Liver (tissue), 9 donors: ENCODE measurements around the gene CLDN24. TPM values are rescaled to one million over a fixed set of nuclear protein-coding genes. Genes with fewer than 3 reads are reported as not detected.

Source experiments
- DNase-seq: peaks from one replicate; pipeline ENCODE4 v3.0.0-alpha.2; 2017; ENCODE audit warnings: low spot score
- H3K27ac ChIP-seq, 2 donors: one replicate each; pipeline ENCODE4 v1.7.0; 2013; ENCODE audit warnings: inconsistent platforms in 2 of 2, low read length in 2 of 2, control low read depth in 1 of 2, low read depth in 1 of 2, mild to moderate bottlenecking in 1 of 2
- H3K27me3 ChIP-seq, 4 donors: one replicate each; pipeline versions ENCODE4 v1.6.1 to v1.7.0; 2013; ENCODE audit warnings: low read length in 3 of 4, inconsistent platforms in 1 of 4, mild to moderate bottlenecking in 1 of 4, moderate library complexity in 1 of 4; ENCODE audit not compliant: control insufficient read depth in 4 of 4, insufficient read depth in 4 of 4
- H3K36me3 ChIP-seq, 4 donors: one replicate each; pipeline versions ENCODE4 v1.6.1 to v1.7.0; 2013; ENCODE audit warnings: low read length in 3 of 4, mild to moderate bottlenecking in 3 of 4, low read depth in 1 of 4, moderate library complexity in 1 of 4; ENCODE audit not compliant: control insufficient read depth in 4 of 4, insufficient read depth in 3 of 4
- H3K4me1 ChIP-seq, 4 donors: one replicate each; pipeline versions ENCODE4 v1.6.1 to v1.7.0; 2013; ENCODE audit warnings: low read length in 3 of 4, mild to moderate bottlenecking in 3 of 4, moderate library complexity in 1 of 4; ENCODE audit not compliant: control insufficient read depth in 4 of 4, insufficient read depth in 4 of 4
- H3K4me3 ChIP-seq, 3 donors: one replicate each; pipeline versions ENCODE4 v1.6.1 to v1.7.0; 2013; ENCODE audit warnings: low read length in 3 of 3, control low read depth in 1 of 3, low read depth in 1 of 3, mild to moderate bottlenecking in 1 of 3
- H3K9ac ChIP-seq, 2 donors: one replicate each; pipeline ENCODE4 v1.7.0; 2013; ENCODE audit warnings: low read length in 2 of 2, mild to moderate bottlenecking in 2 of 2, moderate library complexity in 2 of 2, control low read depth in 1 of 2, low read depth in 1 of 2
- H3K9me3 ChIP-seq, 4 donors: one replicate each; pipeline versions ENCODE4 v1.6.1 to v1.7.0; 2013; ENCODE audit warnings: low read length in 3 of 4; ENCODE audit not compliant: control insufficient read depth in 4 of 4
- EGR1 ChIP-seq, 2 donors: IDR thresholded peaks; 2 replicates each; pipeline ENCODE4 v1.6.1; 2016 to 2018; ENCODE audit warnings: antibody characterized with exemption in 2 of 2, low read depth in 2 of 2
- FOXA1 ChIP-seq: IDR thresholded peaks from 2 replicates; pipeline ENCODE4 v1.6.1; 2016; ENCODE audit warnings: antibody characterized with exemption
- FOXA2 ChIP-seq: IDR thresholded peaks from 2 replicates; pipeline ENCODE4 v1.6.1; 2016; ENCODE audit warnings: antibody characterized with exemption
- GABPA ChIP-seq, 2 donors: IDR thresholded peaks in 1 of 2; conservative IDR thresholded peaks in 1 of 2; 2 replicates each; pipeline ENCODE4 v1.6.1; 2016; ENCODE audit warnings: antibody characterized with exemption in 2 of 2, mild to moderate bottlenecking in 1 of 2, moderate library complexity in 1 of 2
- HNF4A ChIP-seq, 2 donors: conservative IDR thresholded peaks; 2 replicates each; pipeline ENCODE4 v1.6.1; 2016; ENCODE audit warnings: antibody characterized with exemption in 2 of 2, mild to moderate bottlenecking in 2 of 2
- HNF4G ChIP-seq: IDR thresholded peaks from 2 replicates; pipeline ENCODE4 v1.6.1; 2016; ENCODE audit warnings: antibody characterized with exemption
- JUND ChIP-seq, 2 donors: IDR thresholded peaks; 2 replicates each; pipeline ENCODE4 v1.6.1; 2016; ENCODE audit warnings: antibody characterized with exemption in 2 of 2
- NR2F2 ChIP-seq: IDR thresholded peaks from 2 replicates; pipeline ENCODE4 v1.6.1; 2016; ENCODE audit warnings: antibody characterized with exemption
- RAD21 ChIP-seq, 2 donors: IDR thresholded peaks; 2 replicates each; pipeline ENCODE4 v1.6.1; 2016; ENCODE audit warnings: antibody characterized with exemption in 2 of 2, mild to moderate bottlenecking in 2 of 2
- RXRA ChIP-seq, 2 donors: IDR thresholded peaks; 2 replicates each; pipeline ENCODE4 v1.6.1; 2017 to 2018; ENCODE audit warnings: antibody characterized with exemption in 2 of 2, mild to moderate bottlenecking in 1 of 2
- SP1 ChIP-seq: IDR thresholded peaks from 2 replicates; pipeline ENCODE4 v1.6.1; 2018; ENCODE audit warnings: antibody characterized with exemption, mild to moderate bottlenecking
- TAF1 ChIP-seq: conservative IDR thresholded peaks from 2 replicates; pipeline ENCODE4 v1.6.1; 2016; ENCODE audit warnings: antibody characterized with exemption, mild to moderate bottlenecking
- YY1 ChIP-seq: IDR thresholded peaks from 2 replicates; pipeline ENCODE4 v1.6.1; 2016; ENCODE audit warnings: antibody characterized with exemption, mild to moderate bottlenecking
- WGBS: extraction: QIAGEN DNeasy Blood & Tissue Kit; methylation state at CpG from one replicate; pipeline ENCODE4 v1.1.7; 2013; 5-methylcytosine and 5-hydroxymethylcytosine counted together
- polyA plus RNA-seq, 2 donors: library from polyadenylated mRNA; stranded (reverse) in 1 of 2; unstranded in 1 of 2; fragments of 200-250 nt in 1 of 2; fragments of >200 nt in 1 of 2; fragmentation: Nextera tagmentation in 1 of 2; extraction: Ambion mirVana in 1 of 2; gene quantifications; one replicate each; pipeline versions ENCODE4 v1.2.1 to v1.2.3, GENCODE V29; 2013 to 2015
- total RNA-seq, 2 donors: library from RNA; depleted of rRNA; stranded (reverse); fragments of >200 nt; gene quantifications; one replicate each; pipeline ENCODE4 v1.2.3, GENCODE V29; 2014
- TF ChIP-seq, protein P1 (sequence below): fragments of 150-350 bp; IDR thresholded peaks from 2 replicates; pipeline ENCODE4 v1.5.1; 2017; ENCODE audit warnings: improper control_type of control experiment, low read depth, low read length; ENCODE audit not compliant: missing input control
- TF ChIP-seq, protein P2 (sequence below): IDR thresholded peaks from 2 replicates; pipeline ENCODE4 v1.6.1; 2016; ENCODE audit warnings: antibody characterized with exemption
- TF ChIP-seq, protein P3 (sequence below): IDR thresholded peaks from 2 replicates; pipeline ENCODE4 v1.6.1; 2016; ENCODE audit warnings: antibody characterized with exemption, mild to moderate bottlenecking
- TF ChIP-seq, protein P4 (sequence below): IDR thresholded peaks from 2 replicates; pipeline ENCODE4 v1.6.1; 2016; ENCODE audit warnings: antibody characterized with exemption
- donor health status: healthy.
- donor health status: healthy.
- donor health status: healthy.
- donor health status: healthy.
- donor health status: healthy.

CLDN24 gene
- total and polyA plus RNA-seq, 4 donors: not detected

DNA sequence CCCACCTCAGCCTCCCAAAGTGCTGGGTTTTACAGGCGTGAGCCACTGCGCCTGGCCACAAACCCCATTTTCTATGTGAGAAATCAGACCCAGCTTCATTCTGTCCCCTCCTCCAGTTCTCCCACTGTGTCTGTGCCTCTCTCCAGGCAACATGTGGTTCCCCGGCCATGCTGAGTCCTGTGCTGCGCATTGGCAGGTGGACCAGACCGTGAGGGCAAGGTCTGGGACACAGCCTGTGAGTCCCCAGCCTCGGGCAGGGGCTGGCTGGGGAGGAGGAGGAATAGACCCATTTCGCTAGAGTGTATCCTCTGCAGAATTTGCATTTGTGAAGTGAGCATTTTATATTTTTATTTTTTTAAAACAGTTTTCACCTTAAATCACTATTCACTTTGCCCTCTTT is 21.5 kb upstream of the CLDN24 start:
- H3K4me1 ChIP-seq: no peaks in the 10 kb centered on the region
- no peak overlapping the region for H3K9ac ChIP-seq
- no peak for DNase-seq
- H3K4me3 ChIP-seq: no peak overlapping the region
- no peaks in the 10 kb centered on the region for H3K27me3 ChIP-seq
- TF ChIP-seq FOXA2 (no peak), EGR1 (IDR thresholded peaks at IDR 0.05; ENCODE audit: low read depth in 2 of 2) (no peak), JUND (IDR thresholded peaks at IDR 0.05) (no peak), SP1 (no peak), TAF1 (no peak), FOXA1 (no peak), NR2F2 (no peak), HNF4G (no peak), YY1 (no peak), GABPA (IDR thresholded peaks at IDR 0.05 in 1 of 2, conservative IDR thresholded peaks at IDR 0.05 in 1 of 2) (no peak), RXRA (IDR thresholded peaks at IDR 0.05) (no peak), HNF4A (conservative IDR thresholded peaks at IDR 0.05) (no peak), RAD21 (IDR thresholded peaks at IDR 0.05) (no peak)
- TF ChIP-seq, protein P1, sequence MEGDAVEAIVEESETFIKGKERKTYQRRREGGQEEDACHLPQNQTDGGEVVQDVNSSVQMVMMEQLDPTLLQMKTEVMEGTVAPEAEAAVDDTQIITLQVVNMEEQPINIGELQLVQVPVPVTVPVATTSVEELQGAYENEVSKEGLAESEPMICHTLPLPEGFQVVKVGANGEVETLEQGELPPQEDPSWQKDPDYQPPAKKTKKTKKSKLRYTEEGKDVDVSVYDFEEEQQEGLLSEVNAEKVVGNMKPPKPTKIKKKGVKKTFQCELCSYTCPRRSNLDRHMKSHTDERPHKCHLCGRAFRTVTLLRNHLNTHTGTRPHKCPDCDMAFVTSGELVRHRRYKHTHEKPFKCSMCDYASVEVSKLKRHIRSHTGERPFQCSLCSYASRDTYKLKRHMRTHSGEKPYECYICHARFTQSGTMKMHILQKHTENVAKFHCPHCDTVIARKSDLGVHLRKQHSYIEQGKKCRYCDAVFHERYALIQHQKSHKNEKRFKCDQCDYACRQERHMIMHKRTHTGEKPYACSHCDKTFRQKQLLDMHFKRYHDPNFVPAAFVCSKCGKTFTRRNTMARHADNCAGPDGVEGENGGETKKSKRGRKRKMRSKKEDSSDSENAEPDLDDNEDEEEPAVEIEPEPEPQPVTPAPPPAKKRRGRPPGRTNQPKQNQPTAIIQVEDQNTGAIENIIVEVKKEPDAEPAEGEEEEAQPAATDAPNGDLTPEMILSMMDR: no peak
- TF ChIP-seq, protein P2, sequence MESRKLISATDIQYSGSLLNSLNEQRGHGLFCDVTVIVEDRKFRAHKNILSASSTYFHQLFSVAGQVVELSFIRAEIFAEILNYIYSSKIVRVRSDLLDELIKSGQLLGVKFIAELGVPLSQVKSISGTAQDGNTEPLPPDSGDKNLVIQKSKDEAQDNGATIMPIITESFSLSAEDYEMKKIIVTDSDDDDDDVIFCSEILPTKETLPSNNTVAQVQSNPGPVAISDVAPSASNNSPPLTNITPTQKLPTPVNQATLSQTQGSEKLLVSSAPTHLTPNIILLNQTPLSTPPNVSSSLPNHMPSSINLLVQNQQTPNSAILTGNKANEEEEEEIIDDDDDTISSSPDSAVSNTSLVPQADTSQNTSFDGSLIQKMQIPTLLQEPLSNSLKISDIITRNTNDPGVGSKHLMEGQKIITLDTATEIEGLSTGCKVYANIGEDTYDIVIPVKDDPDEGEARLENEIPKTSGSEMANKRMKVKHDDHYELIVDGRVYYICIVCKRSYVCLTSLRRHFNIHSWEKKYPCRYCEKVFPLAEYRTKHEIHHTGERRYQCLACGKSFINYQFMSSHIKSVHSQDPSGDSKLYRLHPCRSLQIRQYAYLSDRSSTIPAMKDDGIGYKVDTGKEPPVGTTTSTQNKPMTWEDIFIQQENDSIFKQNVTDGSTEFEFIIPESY: no peak
- TF ChIP-seq, protein P3, sequence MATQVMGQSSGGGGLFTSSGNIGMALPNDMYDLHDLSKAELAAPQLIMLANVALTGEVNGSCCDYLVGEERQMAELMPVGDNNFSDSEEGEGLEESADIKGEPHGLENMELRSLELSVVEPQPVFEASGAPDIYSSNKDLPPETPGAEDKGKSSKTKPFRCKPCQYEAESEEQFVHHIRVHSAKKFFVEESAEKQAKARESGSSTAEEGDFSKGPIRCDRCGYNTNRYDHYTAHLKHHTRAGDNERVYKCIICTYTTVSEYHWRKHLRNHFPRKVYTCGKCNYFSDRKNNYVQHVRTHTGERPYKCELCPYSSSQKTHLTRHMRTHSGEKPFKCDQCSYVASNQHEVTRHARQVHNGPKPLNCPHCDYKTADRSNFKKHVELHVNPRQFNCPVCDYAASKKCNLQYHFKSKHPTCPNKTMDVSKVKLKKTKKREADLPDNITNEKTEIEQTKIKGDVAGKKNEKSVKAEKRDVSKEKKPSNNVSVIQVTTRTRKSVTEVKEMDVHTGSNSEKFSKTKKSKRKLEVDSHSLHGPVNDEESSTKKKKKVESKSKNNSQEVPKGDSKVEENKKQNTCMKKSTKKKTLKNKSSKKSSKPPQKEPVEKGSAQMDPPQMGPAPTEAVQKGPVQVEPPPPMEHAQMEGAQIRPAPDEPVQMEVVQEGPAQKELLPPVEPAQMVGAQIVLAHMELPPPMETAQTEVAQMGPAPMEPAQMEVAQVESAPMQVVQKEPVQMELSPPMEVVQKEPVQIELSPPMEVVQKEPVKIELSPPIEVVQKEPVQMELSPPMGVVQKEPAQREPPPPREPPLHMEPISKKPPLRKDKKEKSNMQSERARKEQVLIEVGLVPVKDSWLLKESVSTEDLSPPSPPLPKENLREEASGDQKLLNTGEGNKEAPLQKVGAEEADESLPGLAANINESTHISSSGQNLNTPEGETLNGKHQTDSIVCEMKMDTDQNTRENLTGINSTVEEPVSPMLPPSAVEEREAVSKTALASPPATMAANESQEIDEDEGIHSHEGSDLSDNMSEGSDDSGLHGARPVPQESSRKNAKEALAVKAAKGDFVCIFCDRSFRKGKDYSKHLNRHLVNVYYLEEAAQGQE: no peak
- TF ChIP-seq, protein P4, sequence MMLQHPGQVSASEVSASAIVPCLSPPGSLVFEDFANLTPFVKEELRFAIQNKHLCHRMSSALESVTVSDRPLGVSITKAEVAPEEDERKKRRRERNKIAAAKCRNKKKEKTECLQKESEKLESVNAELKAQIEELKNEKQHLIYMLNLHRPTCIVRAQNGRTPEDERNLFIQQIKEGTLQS: no peak
- H3K27ac ChIP-seq: no peak overlapping the region
- no peaks in the 10 kb centered on the region for H3K9me3 ChIP-seq
- H3K36me3 ChIP-seq: no peaks in the 10 kb centered on the region
- WGBS: 92% methylated on average over 7 of the region's 7 CpGs
